IMR-90 (cell line): ENCODE measurements around the gene PRCP. TPM values are rescaled to one million over a fixed set of nuclear protein-coding genes. Genes with fewer than 3 reads are reported as not detected.

Source experiments
- ATAC-seq: fragments of 200-7000 bp; cut with Tn5 transposase; 2 replicates; pipeline ENCODE4 v1.9.1; 2020; ENCODE audit warnings: low read depth, mild to moderate bottlenecking, moderate library complexity
- BruUV-seq: library from RNA; stranded (reverse); fragments of 400-500 nt; replicated peaks from 2 replicates; lab custom pipeline; 2021; lab: Mats Ljungman, UMichigan
- CTCF ChIA-PET: fragments of 300-600 bp; formaldehyde crosslinking; extraction: SDS; loops from one replicate; lab custom pipeline; 2021; ENCODE audit warnings: antibody characterized with exemption; lab: Yijun Ruan, JAX
- POLR2A ChIA-PET: fragments of 300-600 bp; sonication (Branson Sonifier 250); formaldehyde crosslinking; loops from one replicate; lab custom pipeline; 2022; ENCODE audit warnings: antibody characterized with exemption; ENCODE audit not compliant: unreplicated experiment; lab: Charles Lee
- DNase-seq: peaks from one replicate; pipeline ENCODE4 v3.0.0; 2013
- H2AFZ ChIP-seq: replicated peaks from 2 replicates; pipeline ENCODE3; 2013; ENCODE audit warnings: low read length, mild to moderate bottlenecking; ENCODE audit not compliant: poor library complexity
- H2AK5ac ChIP-seq: 2 replicates; pipeline ENCODE4 v1.6.1; 2013; ENCODE audit warnings: low read depth, low read length, inconsistent platforms
- H2AK9ac ChIP-seq: replicated peaks from 2 replicates; pipeline ENCODE3; 2013; ENCODE audit warnings: mild to moderate bottlenecking, low read depth, low read length, moderate library complexity; ENCODE audit not compliant: poor library complexity
- H2BK120ac ChIP-seq: 2 replicates; pipeline ENCODE4 v1.6.1; 2013; ENCODE audit warnings: low read depth, low read length, inconsistent platforms
- H2BK15ac ChIP-seq: 3 replicates; pipeline ENCODE4 v1.6.1; 2013; ENCODE audit warnings: low read depth, low read length, inconsistent platforms
- H2BK20ac ChIP-seq: 2 replicates; pipeline ENCODE4 v1.6.1; 2013; ENCODE audit warnings: low read depth, mild to moderate bottlenecking, inconsistent platforms, low read length, moderate library complexity
- H2BK5ac ChIP-seq: 2 replicates; pipeline ENCODE4 v1.6.1; 2013; ENCODE audit warnings: mild to moderate bottlenecking, low read depth, low read length, inconsistent platforms; ENCODE audit not compliant: poor library complexity, severe bottlenecking
- H3K14ac ChIP-seq: replicated peaks from 2 replicates; pipeline ENCODE4 v1.6.1; 2013; ENCODE audit warnings: low read depth, low read length, inconsistent platforms
- H3K18ac ChIP-seq: 2 replicates; pipeline ENCODE4 v1.6.1; 2013; ENCODE audit warnings: low read depth, low read length, control low read depth
- H3K23ac ChIP-seq: 2 replicates; pipeline ENCODE4 v1.6.1; 2013; ENCODE audit warnings: low read depth, low read length, inconsistent platforms
- H3K27ac ChIP-seq: 2 replicates; pipeline ENCODE4 v1.5.1; 2013; ENCODE audit warnings: mild to moderate bottlenecking, control low read depth, low read length; ENCODE audit not compliant: insufficient read depth
- H3K27me3 ChIP-seq: 2 replicates; pipeline ENCODE4 v1.6.1; 2013; ENCODE audit warnings: low read length; ENCODE audit not compliant: control insufficient read depth, insufficient read depth
- H3K36me3 ChIP-seq: 2 replicates; pipeline ENCODE4 v1.6.1; 2013; ENCODE audit warnings: low read length, mixed read lengths; ENCODE audit not compliant: control insufficient read depth, insufficient read depth
- H3K4ac ChIP-seq: 2 replicates; pipeline ENCODE4 v1.6.1; 2013; ENCODE audit warnings: low read depth, low read length, inconsistent platforms
- H3K4me1 ChIP-seq: 2 replicates; pipeline ENCODE4 v1.6.1; 2013; ENCODE audit warnings: low read length, mixed read lengths; ENCODE audit not compliant: control insufficient read depth, insufficient read depth
- H3K4me2 ChIP-seq: 2 replicates; pipeline ENCODE4 v1.6.1; 2013; ENCODE audit warnings: low read depth, mild to moderate bottlenecking, control low read depth, low read length, moderate library complexity
- H3K4me3 ChIP-seq: 2 replicates; pipeline ENCODE4 v1.5.1; 2013; ENCODE audit warnings: low read depth, mild to moderate bottlenecking, control low read depth, low read length, moderate library complexity; ENCODE audit not compliant: insufficient read depth
- H3K56ac ChIP-seq: 2 replicates; pipeline ENCODE4 v1.6.1; 2013; ENCODE audit warnings: low read length, inconsistent platforms; ENCODE audit not compliant: insufficient read depth; ENCODE audit errors: extremely low read depth
- H3K79me1 ChIP-seq, 2 experiments: 2 replicates each; pipeline ENCODE4 v1.6.1; 2013; ENCODE audit warnings: low read length in 2 of 2, inconsistent platforms in 1 of 2, low read depth in 1 of 2
- H3K9ac ChIP-seq: 2 replicates; pipeline ENCODE4 v1.6.1; 2013; ENCODE audit warnings: low read depth, low read length, control low read depth
- H3K9me1 ChIP-seq: 2 replicates; pipeline ENCODE4 v1.6.1; 2013; ENCODE audit warnings: low read length, inconsistent platforms; ENCODE audit not compliant: insufficient read depth
- H3K9me3 ChIP-seq: 2 replicates; pipeline ENCODE4 v1.6.1; 2013; ENCODE audit warnings: low read length; ENCODE audit not compliant: control insufficient read depth, insufficient read depth
- H4K20me1 ChIP-seq: 2 replicates; pipeline ENCODE4 v1.6.1; 2013; ENCODE audit warnings: low read length, inconsistent platforms; ENCODE audit not compliant: insufficient read depth
- H4K5ac ChIP-seq: 2 replicates; pipeline ENCODE4 v1.6.1; 2013; ENCODE audit warnings: mild to moderate bottlenecking, low read depth, low read length, control low read depth
- H4K8ac ChIP-seq, 2 experiments: 2 replicates each; pipeline ENCODE4 v1.6.1; 2013; ENCODE audit warnings: low read depth in 2 of 2, low read length in 2 of 2, control low read depth in 1 of 2, inconsistent platforms in 1 of 2
- H4K91ac ChIP-seq: 2 replicates; pipeline ENCODE4 v1.6.1; 2013; ENCODE audit warnings: low read depth, low read length, inconsistent platforms; ENCODE audit not compliant: insufficient read depth
- CEBPB ChIP-seq: IDR thresholded peaks from 2 replicates; pipeline ENCODE4 v1.6.1; 2012; ENCODE audit warnings: low read depth, low read length, improper control_type of control experiment
- CHD1 ChIP-seq: IDR thresholded peaks from 2 replicates; pipeline ENCODE4 v1.6.1; 2012; ENCODE audit warnings: low read depth, low read length, improper control_type of control experiment
- MAZ ChIP-seq: IDR thresholded peaks from 2 replicates; pipeline ENCODE4 v1.6.1; 2012; ENCODE audit warnings: low read depth, mild to moderate bottlenecking, low read length, improper control_type of control experiment, moderate library complexity, borderline replicate concordance
- POLR2A ChIP-seq: IDR thresholded peaks from 2 replicates; pipeline ENCODE4 v1.6.1; 2012; ENCODE audit warnings: mild to moderate bottlenecking, low read depth, low read length
- RAD21 ChIP-seq: IDR thresholded peaks from 2 replicates; pipeline ENCODE4 v1.6.1; 2012; ENCODE audit warnings: low read length, improper control_type of control experiment
- RCOR1 ChIP-seq: IDR thresholded peaks from 2 replicates; pipeline ENCODE4 v1.6.1; 2012; ENCODE audit warnings: mild to moderate bottlenecking, low read length, improper control_type of control experiment; ENCODE audit not compliant: insufficient replicate concordance
- SMC3 ChIP-seq: fragments of 150-350 bp; IDR thresholded peaks from 2 replicates; pipeline ENCODE4 v1.6.1; 2016; ENCODE audit warnings: low read depth, mild to moderate bottlenecking, antibody characterized with exemption, low read length, moderate library complexity
- WGBS, 2 experiments: methylation state at CpG; one replicate each; pipeline versions ENCODE4 v1.1.5 to v1.1.7; 2013; ENCODE audit warnings: missing lambda C conversion rate in 2 of 2; ENCODE audit not compliant: insufficient read length in 1 of 2; ENCODE audit errors: extremely low coverage in 2 of 2; 5-methylcytosine and 5-hydroxymethylcytosine counted together
- dilution Hi-C: fragments of 300-500 bp; cut with HindIII; formaldehyde crosslinking; loops from one replicate; pipeline ENCODE4 v1.14.3; 2018; ENCODE audit warnings: low sequenced_read_pairs; ENCODE audit not compliant: unreplicated experiment
- in situ Hi-C: fragments of 300-500 bp; cut with MboI; formaldehyde crosslinking; loops from 3 replicates; pipeline ENCODE4 v1.14.3; 2019; ENCODE audit warnings: low sequenced_read_pairs, inconsistent platforms, mixed read lengths
- intact Hi-C: fragments of 100-400 bp; cut with micrococcal nuclease; formaldehyde crosslinking; loops from 2 replicates; pipeline ENCODE4 v1.10.0; 2022
- polyA plus RNA-seq, 3 experiments: library from polyadenylated mRNA; depleted of rRNA; stranded (reverse); fragments of >200 nt; gene quantifications; 2 replicates each; pipeline ENCODE4 v1.2.3, GENCODE V29; 2012; ENCODE audit warnings: low replicate concordance in 1 of 3
- total RNA-seq: library from RNA; depleted of rRNA; stranded (reverse); fragments of >200 nt; gene quantifications from 2 replicates; pipeline ENCODE4 v1.2.3, GENCODE V29; 2012
- TF ChIP-seq, protein P1 (sequence below): fragments of 150-350 bp; IDR thresholded peaks from 2 replicates; pipeline ENCODE4 v1.6.1; 2017; ENCODE audit warnings: mild to moderate bottlenecking, antibody characterized with exemption, low read length, low read depth

The PRCP gene
- total and polyA plus RNA-seq, 2 of the 4 experiments (the other 2 are of a cell fraction), result 31.7 to 64.9 TPM

DNA sequence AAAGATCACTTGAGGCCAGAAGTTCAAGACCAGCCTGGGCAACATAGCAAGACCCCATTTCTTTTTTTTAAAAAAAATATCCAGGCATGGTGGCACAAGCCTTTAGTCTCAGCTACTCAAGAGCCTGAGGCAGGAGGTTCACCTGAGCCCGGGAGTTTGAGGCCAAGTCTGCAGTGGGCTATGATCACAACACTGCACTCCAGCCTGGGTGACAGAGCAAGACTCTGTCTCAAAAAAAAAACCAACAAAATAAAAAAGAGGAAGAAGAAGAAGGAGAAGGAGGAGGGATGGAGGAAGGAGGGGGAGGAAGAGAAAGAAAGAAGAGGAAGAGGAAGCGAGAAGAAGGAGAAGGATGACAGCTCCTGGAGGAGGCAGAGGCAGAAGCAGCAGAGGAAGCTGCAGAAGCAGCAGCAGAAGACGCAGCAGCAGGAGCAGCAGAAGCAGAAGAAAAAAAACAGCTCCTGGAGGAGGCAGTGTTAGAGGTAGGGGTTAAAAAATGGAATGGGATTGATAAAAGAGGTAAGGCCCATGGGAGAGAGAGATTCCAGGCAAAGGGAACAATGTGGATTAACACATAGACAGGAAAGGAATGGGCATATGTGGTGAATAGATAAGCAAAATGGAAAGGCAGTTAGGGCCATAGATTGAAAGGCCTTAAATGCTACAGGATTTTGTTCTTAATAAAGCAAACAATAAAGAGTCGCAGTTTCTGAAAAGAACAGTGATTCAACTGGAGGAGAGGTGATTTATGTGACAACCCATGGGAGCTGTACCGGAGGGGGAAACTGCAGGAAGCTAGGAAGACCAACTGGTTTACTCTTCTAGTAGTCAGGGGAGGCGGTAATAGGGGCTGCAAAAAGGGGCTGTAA is 10.9 kb downstream of the PRCP start:
- Histone ChIP-seq H4K8ac (no peak overlapping the region), H2BK5ac (no peak overlapping the region), H2BK15ac (no peak overlapping the region), H4K91ac (no peak overlapping the region), H2BK20ac (no peak overlapping the region), H2AFZ (no peak overlapping the region), H3K27me3 (no peaks in the 10 kb centered on the region), H3K4me3 (no peak overlapping the region), H3K9ac (no peak overlapping the region), H3K4me1 (no peaks in the 10 kb centered on the region), H3K56ac (no peak overlapping the region), H2BK120ac (no peak overlapping the region), H3K14ac (no peak overlapping the region), H3K27ac (no peak overlapping the region), H3K9me3 (no peaks in the 10 kb centered on the region), H3K9me1 (0 out of 2 replicates have a peak, but pooled peaks cover 3% of the 10 kb centered on the region), H2AK5ac (no peak overlapping the region), H4K5ac (no peak overlapping the region), H3K4me2 (no peak overlapping the region), H3K23ac (no peak overlapping the region), H3K18ac (no peak overlapping the region), H3K4ac (no peak overlapping the region), H3K36me3 (no peaks in the 10 kb centered on the region), H2AK9ac (no peak overlapping the region), H3K79me1 (peaks cover 3 to 12% of the 10 kb centered on the region in 2 experiments; a peak in 3 of 4 replicates), H4K20me1 (no peaks in the 10 kb centered on the region)
- in situ Hi-C loops (no loop called here), intact Hi-C loops (no loop called here), dilution Hi-C loops (no loop called here)
- ATAC-seq (no peak), DNase-seq (peak; percentile 7)
- BruUV-seq, result no TSS peak
- 100% methylated on average over 1 of the region's 6 CpGs; no CpG with 5 or more reads in 1 of the 2 experiments for WGBS, 2 experiments
- ChIA-PET POLR2A (no interaction called here), CTCF (interaction anchor here (0.6 kb wide), 1 partner anchor 306 kb away, joined by 3 read pairs; no protein-coding TSS in a partner anchor)
- TF ChIP-seq POLR2A (no peak), SMC3 (no peak), CHD1 (no peak), RCOR1 (no peak), RAD21 (no peak), CEBPB (no peak), MAZ (no peak)
- TF ChIP-seq, protein P1, sequence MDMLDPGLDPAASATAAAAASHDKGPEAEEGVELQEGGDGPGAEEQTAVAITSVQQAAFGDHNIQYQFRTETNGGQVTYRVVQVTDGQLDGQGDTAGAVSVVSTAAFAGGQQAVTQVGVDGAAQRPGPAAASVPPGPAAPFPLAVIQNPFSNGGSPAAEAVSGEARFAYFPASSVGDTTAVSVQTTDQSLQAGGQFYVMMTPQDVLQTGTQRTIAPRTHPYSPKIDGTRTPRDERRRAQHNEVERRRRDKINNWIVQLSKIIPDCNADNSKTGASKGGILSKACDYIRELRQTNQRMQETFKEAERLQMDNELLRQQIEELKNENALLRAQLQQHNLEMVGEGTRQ, result no peak
